Cardiac fibroblast (primary cell): ENCODE data around the gene MTM1.
A peak's percentile ranks its signal among the peaks of the same experiment; 100 is the strongest.

Source experiments
- DNase-seq, 2 donors: peaks; one replicate each; pipeline versions ENCODE4 v3.0.0 to v3.0.0-alpha.2; 2010; ENCODE audit warnings: low read depth in 2 of 2
- H3K4me3 ChIP-seq, 2 donors: replicated peaks in 1 of 2; 1 replicate in 1 of 2; 2 replicates in 1 of 2; pipeline ENCODE4 v1.5.1; 2011; ENCODE audit warnings: low read depth in 2 of 2, low read length in 2 of 2, mild to moderate bottlenecking in 2 of 2, moderate library complexity in 1 of 2
- TF ChIP-seq, protein P1 (sequence below): IDR thresholded peaks from one replicate; pipeline ENCODE4 v1.5.1; 2011; ENCODE audit warnings: low read depth, mild to moderate bottlenecking, low read length, inconsistent platforms

MTM1 gene

DNA sequence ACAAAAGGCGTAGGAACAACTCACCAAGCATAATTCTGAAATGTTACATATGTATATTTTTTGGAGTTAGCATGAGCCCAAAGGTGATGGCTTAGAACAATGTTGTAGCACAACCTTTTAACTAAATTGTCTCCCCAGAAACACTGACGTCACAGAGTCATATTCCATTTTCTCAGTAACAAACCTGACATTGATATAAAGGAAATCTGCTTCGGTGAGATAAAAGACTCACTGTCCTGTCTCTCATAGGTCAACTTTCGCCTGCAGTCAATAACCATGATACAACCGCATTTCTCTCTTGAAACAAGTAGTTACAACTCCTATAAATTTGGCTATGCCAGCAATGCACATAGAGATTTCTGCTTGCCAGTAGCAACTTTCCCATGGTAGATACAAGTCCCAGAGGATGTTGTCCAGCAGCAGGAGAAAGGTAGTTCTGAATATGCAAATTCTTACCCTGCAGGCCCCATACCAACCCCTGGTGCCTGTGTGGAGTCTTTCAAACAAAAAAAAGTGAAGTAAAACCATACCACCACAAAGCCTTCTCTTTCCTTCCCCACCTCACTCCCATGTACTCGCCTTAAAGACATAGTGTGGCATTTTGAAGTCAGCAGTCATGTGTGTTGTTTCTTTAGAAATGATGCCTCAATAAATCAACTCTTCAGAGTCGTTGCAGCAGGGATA, 47.9 kb downstream of the MTM1 start:
- DNase-seq: no peak
- no peak overlapping the region for H3K4me3 ChIP-seq
- TF ChIP-seq, protein P1, sequence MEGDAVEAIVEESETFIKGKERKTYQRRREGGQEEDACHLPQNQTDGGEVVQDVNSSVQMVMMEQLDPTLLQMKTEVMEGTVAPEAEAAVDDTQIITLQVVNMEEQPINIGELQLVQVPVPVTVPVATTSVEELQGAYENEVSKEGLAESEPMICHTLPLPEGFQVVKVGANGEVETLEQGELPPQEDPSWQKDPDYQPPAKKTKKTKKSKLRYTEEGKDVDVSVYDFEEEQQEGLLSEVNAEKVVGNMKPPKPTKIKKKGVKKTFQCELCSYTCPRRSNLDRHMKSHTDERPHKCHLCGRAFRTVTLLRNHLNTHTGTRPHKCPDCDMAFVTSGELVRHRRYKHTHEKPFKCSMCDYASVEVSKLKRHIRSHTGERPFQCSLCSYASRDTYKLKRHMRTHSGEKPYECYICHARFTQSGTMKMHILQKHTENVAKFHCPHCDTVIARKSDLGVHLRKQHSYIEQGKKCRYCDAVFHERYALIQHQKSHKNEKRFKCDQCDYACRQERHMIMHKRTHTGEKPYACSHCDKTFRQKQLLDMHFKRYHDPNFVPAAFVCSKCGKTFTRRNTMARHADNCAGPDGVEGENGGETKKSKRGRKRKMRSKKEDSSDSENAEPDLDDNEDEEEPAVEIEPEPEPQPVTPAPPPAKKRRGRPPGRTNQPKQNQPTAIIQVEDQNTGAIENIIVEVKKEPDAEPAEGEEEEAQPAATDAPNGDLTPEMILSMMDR: no peak

DNA sequence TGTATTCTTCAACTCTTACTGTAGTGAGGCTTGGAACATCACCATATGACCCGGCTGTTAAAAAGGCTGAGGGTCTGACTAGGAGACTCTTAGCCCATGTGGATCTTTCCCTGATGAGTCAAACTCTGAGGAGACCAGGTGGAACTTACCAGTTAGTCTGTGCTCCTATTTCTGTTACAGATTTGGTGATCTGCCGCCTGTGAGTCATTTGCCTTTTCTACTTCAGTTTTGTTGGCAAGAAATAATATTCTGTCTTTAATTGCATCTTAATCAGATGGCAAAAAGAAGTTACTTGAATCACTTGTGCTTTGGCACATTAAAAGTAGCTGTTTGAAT, 48.4 kb downstream of the MTM1 start:
- DNase-seq: peak in 1 of 2 donors; percentile 1
- no peak overlapping the region for H3K4me3 ChIP-seq
- TF ChIP-seq, protein P1: no peak

DNA sequence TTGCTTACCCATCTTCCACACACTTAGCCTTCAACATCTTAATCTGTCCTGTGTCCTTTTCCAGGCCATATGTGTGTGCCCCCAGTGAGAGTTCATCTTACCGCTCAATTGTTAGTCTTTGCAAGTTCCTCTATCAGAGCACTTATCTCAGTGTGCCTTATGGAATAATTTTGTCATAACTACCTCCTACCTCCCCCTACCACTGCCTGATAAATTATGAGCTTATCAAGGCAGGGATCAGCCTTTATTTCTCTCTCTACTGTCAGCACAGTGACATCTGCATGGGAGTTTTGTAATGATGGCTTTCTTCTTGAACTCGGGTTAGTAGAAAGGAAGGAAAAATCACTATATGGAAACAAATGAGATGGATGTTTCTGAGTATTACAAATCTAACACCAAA, 53.2 kb downstream of the MTM1 start:
- DNase-seq: no peak
- H3K4me3 ChIP-seq: no peak overlapping the region
- TF ChIP-seq, protein P1: no peak

DNA sequence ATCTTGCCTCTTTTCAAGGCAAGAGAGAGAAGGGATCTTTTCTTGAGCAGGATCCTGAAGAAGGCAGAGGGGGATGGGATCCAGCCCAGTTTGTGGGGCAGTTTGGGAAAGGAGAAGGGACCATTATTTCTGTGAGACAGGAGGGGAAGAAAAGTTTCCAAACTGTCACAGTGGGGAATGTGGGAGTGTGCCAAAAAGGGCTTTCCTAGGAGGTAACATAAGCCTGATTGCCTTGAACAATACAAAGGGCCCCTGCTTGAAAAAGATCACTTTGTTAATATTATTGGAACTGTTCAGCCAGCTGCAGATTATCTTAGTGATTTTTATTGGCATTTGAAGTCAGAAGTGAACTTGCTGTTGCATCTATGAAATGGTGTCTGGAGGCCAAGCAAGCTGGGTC, 55.2 kb downstream of the MTM1 start:
- H3K4me3 ChIP-seq: no peak overlapping the region
- DNase-seq: no peak
- TF ChIP-seq, protein P1: no peak

DNA sequence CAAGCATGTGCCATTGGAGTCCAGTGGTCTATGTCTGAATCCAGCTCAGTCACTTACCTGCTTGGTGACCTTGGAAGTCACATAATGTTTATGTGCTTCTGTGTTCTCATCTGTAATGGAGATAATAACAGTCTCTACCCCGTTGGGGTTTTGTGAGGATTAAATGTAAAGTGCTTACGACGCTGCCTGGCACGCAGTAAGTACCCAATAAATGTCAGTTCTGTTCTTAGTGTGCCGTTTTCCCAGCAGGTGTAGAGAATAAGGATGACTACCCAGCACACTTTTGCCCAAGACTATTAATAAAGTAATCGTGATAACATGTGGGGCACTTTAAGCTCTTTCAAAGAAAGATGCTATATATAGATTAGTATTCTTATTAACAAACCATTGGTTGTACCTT, 56.7 kb downstream of the MTM1 start:
- TF ChIP-seq, protein P1: no peak
- H3K4me3 ChIP-seq: no peak overlapping the region
- DNase-seq: no peak

DNA sequence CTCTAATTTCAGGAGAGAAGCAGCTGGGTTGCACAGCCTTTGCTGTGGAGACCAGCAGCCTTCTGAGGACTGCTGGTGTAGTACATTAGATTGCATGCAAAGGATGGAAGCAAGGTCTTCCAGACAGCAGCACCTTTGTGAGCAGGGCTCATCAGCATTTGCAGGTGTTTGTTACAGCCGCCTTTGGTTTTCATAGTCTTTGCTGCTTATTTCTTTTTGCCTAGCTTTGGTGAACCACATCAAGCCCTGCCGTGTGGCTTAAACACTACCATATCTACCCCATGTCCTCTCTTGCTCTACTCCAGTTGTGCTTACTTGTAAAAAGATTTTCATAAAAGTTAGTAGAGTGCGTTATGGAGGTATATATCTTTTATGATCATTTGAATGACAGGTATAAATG, 57.5 kb downstream of the MTM1 start:
- no peak overlapping the region for H3K4me3 ChIP-seq
- no peak for DNase-seq
- TF ChIP-seq, protein P1: no peak

DNA sequence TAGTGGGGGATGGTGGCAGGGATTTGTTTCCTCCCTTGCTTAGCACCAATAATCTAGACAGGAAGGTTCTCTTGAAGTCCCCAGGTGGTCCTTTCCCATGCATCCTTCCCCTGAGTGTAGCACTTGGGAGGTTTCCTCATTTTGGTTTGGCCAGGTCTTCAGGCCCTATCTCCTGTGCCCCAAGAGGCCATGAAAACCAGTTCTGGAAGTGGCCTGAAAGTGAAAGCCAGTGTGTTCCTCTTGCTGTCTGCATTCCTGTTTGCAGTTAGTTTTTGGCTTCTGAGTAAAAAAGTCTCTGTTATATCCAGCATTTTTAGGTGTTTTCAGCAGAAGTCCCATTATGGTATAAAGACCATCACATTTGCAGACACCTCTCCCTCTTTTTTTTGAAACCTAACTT, 59.5 kb downstream of the MTM1 start:
- TF ChIP-seq, protein P1: no peak

More for the DNA sequence above, 59.5 kb downstream of the MTM1 start:
- no peak for DNase-seq
- H3K4me3 ChIP-seq: no peak overlapping the region
